SIG-M5 treated with dmso at 0.1 percent for 504 hours (cell line): ENCODE results near the gene SLC22A17.
A peak's percentile ranks its signal among the peaks of the same experiment; 100 is the strongest.
"Not testable (repeated sequence)": the region's sequence is repeated elsewhere in the genome, so short reads cannot be mapped to it uniquely, and the experiment has no call there.

Experiments used
- DNase-seq: peaks from one replicate; lab custom pipeline; 2025; ENCODE audit not compliant: unreplicated experiment; lab: John Stamatoyannopoulos, UW

SLC22A17 gene

GRCh38 chr14:23352506-23353432 is at the start of gene SLC22A17:
SLC22A17 (minus strand) TSS chr14:23352887.
- peak; percentile 39 for DNase-seq

GRCh38 chr14:23401291-23401690 is 48.6 kb upstream of the SLC22A17 start:
- DNase-seq, result peak; percentile 75

GRCh38 chr14:23400496-23401149 is 47.9 kb upstream of the SLC22A17 start:
- DNase-seq, result peak; percentile 23

- DNase-seq, result no peak
Observed at GRCh38 chr14:23399591-23399990, 46.9 kb upstream of the SLC22A17 start.

GRCh38 chr14:23399136-23399535 is 46.4 kb upstream of the SLC22A17 start:
- DNase-seq, result no peak

- no peak for DNase-seq
Observed at GRCh38 chr14:23398348-23398747, 45.7 kb upstream of the SLC22A17 start.

- DNase-seq, result no peak
Observed at GRCh38 chr14:23396781-23397407, 44.2 kb upstream of the SLC22A17 start.

- no peak for DNase-seq
Observed at GRCh38 chr14:23396126-23396525, 43.4 kb upstream of the SLC22A17 start.

GRCh38 chr14:23392613-23393012 is 39.9 kb upstream of the SLC22A17 start:
- DNase-seq, result no peak

- DNase-seq, result not testable (repeated sequence)
Observed at GRCh38 chr14:23389871-23390270, 37.2 kb upstream of the SLC22A17 start.

GRCh38 chr14:23389396-23389795 is 36.7 kb upstream of the SLC22A17 start:
- DNase-seq, result no peak

GRCh38 chr14:23388996-23389395 is 36.3 kb upstream of the SLC22A17 start:
- DNase-seq, result no peak

- no peak for DNase-seq
Observed at GRCh38 chr14:23387916-23388882, 35.5 kb upstream of the SLC22A17 start.

GRCh38 chr14:23386999-23387398 is 34.3 kb upstream of the SLC22A17 start:
- no peak for DNase-seq

GRCh38 chr14:23386266-23386657 is 33.6 kb upstream of the SLC22A17 start:
- DNase-seq, result not testable (repeated sequence)

- DNase-seq, result no peak
Observed at GRCh38 chr14:23385642-23386265, 33.1 kb upstream of the SLC22A17 start.

- no peak for DNase-seq
Observed at GRCh38 chr14:23385244-23385641, 32.6 kb upstream of the SLC22A17 start.

GRCh38 chr14:23384364-23385080 is 31.8 kb upstream of the SLC22A17 start:
- no peak for DNase-seq

- no peak for DNase-seq
Observed at GRCh38 chr14:23382731-23383440, 30.2 kb upstream of the SLC22A17 start.
